Right ventricle myocardium superior (tissue), 1 donor: Measurements from ENCODE around the gene DENND10. TPM values are rescaled to one million over a fixed set of nuclear protein-coding genes. Genes with fewer than 3 reads are reported as not detected.
"Not testable (repeated sequence)": the region's sequence is repeated elsewhere in the genome, so short reads cannot be mapped to it uniquely, and the experiment has no call there.

Experiments
- ATAC-seq: fragments of 200-7000 bp; cut with Tn5 transposase; one replicate; pipeline ENCODE4 v1.9.1; 2020; ENCODE audit warnings: mild to moderate bottlenecking; ENCODE audit not compliant: poor library complexity
- DNase-seq: peaks from one replicate; pipeline ENCODE4 v3.0.0-alpha.2; 2020
- intact Hi-C: fragments of 100-400 bp; cut with DNase I; formaldehyde crosslinking; loops from one replicate; pipeline ENCODE4 v1.11.2; 2022
- total RNA-seq: library from RNA; stranded (reverse); fragmentation: NEBNext Ultra II Directional; extraction: Animal tissue kit (Norgen Biotek cat#: 25700); gene quantifications from one replicate; pipeline ENCODE4 v1.2.1, GENCODE V29; 2021
- donor health status: DM: no; HTN: yes; CAD: no; lungs with severe emphysema.

Gene DENND10
- total RNA-seq, 1 donor from 2014 or later: 18.9 TPM

GRCh38 chr10:119120413-119120867 is 16.5 kb downstream of the DENND10 start:
- ATAC-seq (peak; percentile 87), DNase-seq (no peak)
- intact Hi-C loops: no loop called here

- ATAC-seq (no peak), DNase-seq (no peak)
- intact Hi-C loops: no loop called here
Measured at GRCh38 chr10:119120875-119121274, 17.0 kb downstream of the DENND10 start.

GRCh38 chr10:119125942-119126341 is 22.0 kb downstream of the DENND10 start:
- intact Hi-C loops: no loop called here

GRCh38 chr10:119129721-119130120 is 25.8 kb downstream of the DENND10 start:
- intact Hi-C loops: no loop called here
- DNase-seq (no peak), ATAC-seq (no peak)

More at GRCh38 chr10:119125942-119126341, 22.0 kb downstream of the DENND10 start:
- ATAC-seq: no peak
- DNase-seq: no peak

- ATAC-seq (peak; percentile 63), DNase-seq (no peak)
- intact Hi-C loops: no loop called here
Measured at GRCh38 chr10:119131512-119132240, 27.8 kb downstream of the DENND10 start.

- DNase-seq (no peak), ATAC-seq (no peak)
- intact Hi-C loops: no loop called here
Measured at GRCh38 chr10:119132521-119133345, 28.8 kb downstream of the DENND10 start.

- no peak for DNase-seq
- no peak for ATAC-seq
- intact Hi-C loops: no loop called here
Measured at GRCh38 chr10:119133949-119134348, 30.0 kb downstream of the DENND10 start.

- intact Hi-C loops: no loop called here
- DNase-seq (no peak), ATAC-seq (peak; percentile 46)
Measured at GRCh38 chr10:119135513-119135881, 31.6 kb downstream of the DENND10 start.

GRCh38 chr10:119136084-119136483 is 32.2 kb downstream of the DENND10 start:
- ATAC-seq (no peak), DNase-seq (no peak)
- intact Hi-C loops: no loop called here

- DNase-seq, intact Hi-C loops, ATAC-seq: not testable (repeated sequence)
Measured at GRCh38 chr10:119137878-119138277, 34.0 kb downstream of the DENND10 start.

- no peak for ATAC-seq
Measured at GRCh38 chr10:119138346-119139306, 34.7 kb downstream of the DENND10 start.

GRCh38 chr10:119139464-119140067 is 35.7 kb downstream of the DENND10 start:
- DNase-seq: no peak
- intact Hi-C loops: no loop called here
- peak; percentile 39 for ATAC-seq

More at GRCh38 chr10:119138346-119139306, 34.7 kb downstream of the DENND10 start:
- intact Hi-C loops: no loop called here
- no peak for DNase-seq

- ATAC-seq (no peak), DNase-seq (no peak)
- intact Hi-C loops: no loop called here
Measured at GRCh38 chr10:119140603-119141245, 36.8 kb downstream of the DENND10 start.

GRCh38 chr10:119143657-119144056 is 39.7 kb downstream of the DENND10 start:
- DNase-seq (no peak), ATAC-seq (no peak)
- intact Hi-C loops: no loop called here

GRCh38 chr10:119149157-119149556 is 45.2 kb downstream of the DENND10 start:
- ATAC-seq: no peak
- intact Hi-C loops: no loop called here

GRCh38 chr10:119149729-119150128 is 45.8 kb downstream of the DENND10 start:
- intact Hi-C loops: no loop called here
- ATAC-seq (no peak), DNase-seq (no peak)

More at GRCh38 chr10:119149157-119149556, 45.2 kb downstream of the DENND10 start:
- DNase-seq: no peak

GRCh38 chr10:119151601-119152000 is 47.7 kb downstream of the DENND10 start:
- intact Hi-C loops, ATAC-seq: not testable (repeated sequence)

GRCh38 chr10:119153041-119153440 is 49.1 kb downstream of the DENND10 start:
- intact Hi-C loops: no loop called here

More at GRCh38 chr10:119151601-119152000, 47.7 kb downstream of the DENND10 start:
- DNase-seq: not testable (repeated sequence)

More at GRCh38 chr10:119153041-119153440, 49.1 kb downstream of the DENND10 start:
- ATAC-seq: no peak
- DNase-seq: no peak
